HG03103 (cell line): ENCODE measurements around the gene TJP3.
"Not testable (repeated sequence)": the region's sequence is repeated elsewhere in the genome, so short reads cannot be mapped to it uniquely, and the experiment has no call there.

Experiments used
- ATAC-seq: cut with Tn5 transposase; IDR thresholded peaks from one replicate; pipeline ENCODE4 v1.9.1; 2021; ENCODE audit warnings: low read depth; ENCODE audit not compliant: unreplicated experiment

Gene TJP3

DNA sequence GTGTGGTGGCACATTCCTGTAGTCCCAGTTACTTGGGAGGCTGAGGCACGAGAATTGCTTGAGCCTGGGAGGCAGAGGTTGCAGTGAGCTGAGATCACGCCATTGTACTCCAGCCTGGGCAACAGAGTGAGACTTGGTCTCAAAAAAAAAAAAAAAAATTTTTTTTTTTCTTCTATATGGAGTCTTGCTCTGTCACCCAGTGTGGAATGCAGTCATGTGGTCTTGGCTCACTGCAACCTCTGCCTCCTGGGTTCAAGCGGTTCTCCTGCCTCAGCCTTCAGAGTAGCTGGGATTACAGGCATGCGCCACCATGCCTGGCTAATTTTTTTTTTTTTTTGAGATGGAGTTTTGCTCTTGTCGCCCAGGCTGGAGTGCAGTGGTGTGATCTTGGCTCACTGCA is 57.6 kb downstream of the TJP3 start:
- not testable (repeated sequence) for ATAC-seq

DNA sequence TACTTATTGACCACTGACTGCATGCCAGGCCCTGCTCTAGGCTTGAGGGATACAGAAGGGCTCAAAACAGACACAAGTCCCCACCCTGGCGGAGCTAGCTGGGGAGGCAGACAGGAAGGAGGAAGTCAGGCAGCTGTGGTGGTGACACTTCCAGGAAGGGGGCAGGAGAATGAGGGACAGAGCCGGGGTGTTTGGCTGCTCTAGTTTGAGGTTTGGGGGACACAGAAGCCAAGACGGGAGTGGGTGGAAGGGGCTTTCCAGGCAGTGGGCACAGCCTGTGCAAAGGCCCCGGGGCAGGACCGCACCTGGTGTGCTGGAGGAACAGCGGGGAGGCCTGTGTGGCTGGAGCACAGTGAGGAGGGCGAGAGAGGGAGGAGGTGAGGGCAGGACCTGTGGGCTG is 58.3 kb downstream of the TJP3 start:
- no peak for ATAC-seq

DNA sequence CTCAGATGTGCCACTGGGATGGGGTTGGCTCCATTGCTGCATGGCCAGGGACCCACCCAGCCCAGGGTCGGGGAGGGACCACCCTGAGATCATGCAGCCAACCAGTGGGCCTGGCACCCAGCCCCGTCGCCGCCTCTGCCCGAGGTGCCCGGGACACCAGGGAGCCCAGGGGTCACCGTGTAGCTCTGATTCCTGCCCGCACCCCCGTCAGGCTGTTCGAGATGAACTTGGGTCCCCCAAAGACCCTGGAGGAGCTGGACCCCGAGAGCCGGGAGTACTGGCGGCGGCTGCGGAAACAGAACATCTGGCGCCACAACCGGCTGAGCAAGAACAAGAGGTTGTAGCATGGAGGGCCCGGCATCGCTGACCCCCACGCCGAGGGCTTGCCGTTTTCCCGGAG is 58.9 kb downstream of the TJP3 start:
- no peak for ATAC-seq

GRCh38 chr19:3768015-3768747 is 60.0 kb downstream of the TJP3 start:
- no peak for ATAC-seq

GRCh38 chr19:3768748-3769099 is 60.5 kb downstream of the TJP3 start:
- ATAC-seq = no peak

- ATAC-seq = no peak
Observed at GRCh38 chr19:3769494-3769893, 61.3 kb downstream of the TJP3 start.

DNA sequence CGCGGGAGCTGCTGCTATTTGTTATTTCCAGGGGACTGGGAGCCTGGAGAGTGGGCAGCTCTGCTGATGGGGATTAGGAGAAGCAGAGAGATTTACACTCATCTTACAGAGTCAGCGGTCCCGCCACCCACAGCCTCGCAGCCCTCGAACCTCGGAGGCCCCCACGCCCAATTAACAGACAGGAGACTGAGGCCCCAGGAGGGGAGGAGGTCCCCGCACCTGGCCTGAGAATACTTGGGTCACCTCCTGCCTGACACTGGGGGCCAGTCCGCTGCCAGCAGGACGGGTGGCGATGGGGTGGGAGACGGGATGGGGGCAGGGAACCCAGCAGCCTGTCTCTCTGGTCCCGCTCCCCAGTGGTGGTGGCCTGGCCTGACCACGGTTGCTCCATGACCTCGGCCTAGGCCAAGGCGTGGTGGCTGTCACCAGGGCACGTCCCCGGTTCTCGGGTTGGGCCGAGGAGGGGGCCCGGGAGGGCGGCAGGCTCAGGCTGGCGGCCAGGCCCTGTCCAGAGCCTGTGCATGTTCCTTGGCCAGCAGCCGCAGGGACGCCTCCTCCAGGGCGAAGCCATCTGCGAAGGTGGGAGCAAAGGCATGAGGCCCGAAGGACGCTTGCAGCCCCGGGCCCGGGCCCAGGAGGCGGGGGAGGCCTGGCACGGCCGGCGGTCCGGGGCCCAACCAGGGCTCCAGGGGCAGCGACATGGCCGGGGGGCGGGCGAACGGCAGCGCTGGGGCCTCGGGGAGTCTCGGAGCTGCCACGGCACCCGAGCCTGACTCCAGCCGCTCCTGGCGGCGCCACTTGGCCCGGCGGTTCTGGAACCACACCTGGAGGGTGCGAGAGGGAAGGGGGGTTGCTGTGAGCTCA is 62.2 kb downstream of the TJP3 start:
- no peak for ATAC-seq

- no peak for ATAC-seq
Observed at GRCh38 chr19:3771000-3771905, 63.1 kb downstream of the TJP3 start.

DNA sequence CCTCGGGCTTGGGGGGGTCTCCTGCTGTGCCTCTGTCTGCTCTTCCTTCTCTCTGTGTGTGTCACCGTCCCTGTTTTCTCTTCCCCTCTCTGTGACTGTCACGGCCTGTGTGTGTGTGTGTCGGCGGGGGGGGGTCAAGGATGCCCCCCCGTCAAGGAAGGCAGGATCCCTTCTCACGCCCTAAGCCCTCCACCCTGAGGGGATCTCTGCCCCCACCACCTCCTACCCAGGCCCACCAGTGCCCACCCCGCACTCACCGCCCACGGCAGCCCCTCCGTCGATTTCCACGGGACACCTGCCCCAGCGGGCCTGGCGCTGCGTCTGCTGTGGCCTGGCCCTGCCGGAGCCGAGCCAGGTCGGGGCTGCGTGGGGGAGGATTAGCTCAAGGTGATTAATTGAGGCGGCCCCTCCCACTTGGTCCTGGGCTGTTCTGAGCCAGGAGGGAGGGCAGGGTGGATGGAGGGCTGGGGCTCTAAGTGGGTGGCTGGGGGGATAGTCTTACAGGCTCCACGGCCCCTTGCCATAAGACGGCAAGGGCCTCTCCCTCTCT is 63.8 kb downstream of the TJP3 start, which contains the start of gene RAX2:
Gene RAX2 (minus strand): TSS at position 323 of the 550 bp plus-strand sequence. CDS start 486 bp downstream, outside the sequence.
- no peak for ATAC-seq

DNA sequence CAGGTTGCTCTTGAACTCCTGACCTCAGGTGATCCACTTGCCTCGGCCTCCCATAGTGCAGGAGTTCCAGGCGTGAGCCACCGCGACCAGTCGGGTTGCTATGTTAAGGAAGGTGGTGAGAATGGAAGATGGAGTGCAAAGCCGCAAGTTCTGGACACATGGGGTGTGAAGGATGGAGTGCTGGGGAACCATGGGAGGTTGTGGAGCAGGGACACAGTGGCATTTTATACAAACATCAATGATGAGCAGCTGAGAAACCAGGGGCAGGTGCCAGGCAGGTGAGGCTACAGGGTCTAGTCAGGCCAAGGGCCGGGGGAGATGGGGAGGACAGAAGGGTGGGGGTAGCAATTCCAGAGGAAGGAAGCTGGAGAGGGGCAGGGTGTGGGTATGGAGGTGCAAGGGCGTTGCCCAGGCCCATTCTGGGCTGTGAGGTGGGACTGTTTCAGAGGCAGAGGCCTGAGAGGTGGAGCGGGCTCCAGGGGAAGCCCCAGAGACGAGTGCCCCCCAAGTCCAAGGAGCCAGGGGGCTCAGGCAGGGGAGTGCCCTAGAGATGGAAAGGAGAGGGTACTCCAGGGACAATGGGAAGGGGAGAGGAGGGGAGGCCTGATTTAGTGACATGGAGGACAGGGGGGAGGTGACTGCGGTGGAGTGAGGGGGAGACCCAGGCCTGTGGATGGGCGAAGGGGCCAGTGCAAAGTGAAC is 65.8 kb downstream of the TJP3 start:
- ATAC-seq = no peak

DNA sequence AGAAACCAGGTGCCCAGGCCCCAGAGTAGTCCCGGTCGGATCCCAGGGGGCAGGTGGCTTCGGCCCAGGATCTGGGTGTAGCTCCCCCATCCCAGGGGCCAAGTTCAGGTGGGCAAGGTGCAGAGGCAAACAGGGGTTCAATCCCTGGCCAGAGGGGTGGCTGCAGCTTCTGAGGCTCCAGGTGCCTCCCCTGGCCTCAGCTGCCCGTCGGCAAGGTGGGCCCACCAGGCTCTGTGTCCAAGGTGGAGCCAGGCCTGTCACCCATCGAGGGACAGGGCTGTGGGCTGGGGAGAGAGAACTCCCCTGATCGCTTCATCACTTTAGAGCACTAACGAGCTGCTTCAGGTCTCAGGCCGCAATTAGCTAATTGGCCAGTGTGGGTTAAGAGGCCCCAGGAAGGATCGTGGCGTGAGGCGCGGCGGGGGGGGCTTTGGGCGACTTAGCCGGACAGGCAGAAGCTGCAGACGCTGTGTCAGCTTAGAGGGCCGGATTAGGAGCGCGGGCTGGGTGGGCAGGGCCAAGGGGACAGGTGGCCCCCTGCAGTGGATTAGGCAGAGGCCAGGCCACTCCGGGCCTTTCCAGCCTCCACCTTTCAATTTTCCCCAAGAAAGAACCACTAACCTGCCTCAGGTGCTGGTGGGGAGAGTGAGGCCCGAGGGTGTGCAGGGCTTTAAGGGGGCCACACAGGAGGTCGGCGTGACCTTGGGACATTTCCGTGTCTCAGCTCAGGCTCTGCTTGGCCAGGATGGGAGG is 66.6 kb downstream of the TJP3 start:
- ATAC-seq = no peak

- ATAC-seq = no peak
Observed at GRCh38 chr19:3775374-3775711, 67.2 kb downstream of the TJP3 start.

- no peak for ATAC-seq
Observed at GRCh38 chr19:3775831-3776230, 67.6 kb downstream of the TJP3 start.

GRCh38 chr19:3776479-3777040 is 68.4 kb downstream of the TJP3 start:
- ATAC-seq = no peak

GRCh38 chr19:3778104-3778867 is 70.1 kb downstream of the TJP3 start:
- ATAC-seq = no peak

DNA sequence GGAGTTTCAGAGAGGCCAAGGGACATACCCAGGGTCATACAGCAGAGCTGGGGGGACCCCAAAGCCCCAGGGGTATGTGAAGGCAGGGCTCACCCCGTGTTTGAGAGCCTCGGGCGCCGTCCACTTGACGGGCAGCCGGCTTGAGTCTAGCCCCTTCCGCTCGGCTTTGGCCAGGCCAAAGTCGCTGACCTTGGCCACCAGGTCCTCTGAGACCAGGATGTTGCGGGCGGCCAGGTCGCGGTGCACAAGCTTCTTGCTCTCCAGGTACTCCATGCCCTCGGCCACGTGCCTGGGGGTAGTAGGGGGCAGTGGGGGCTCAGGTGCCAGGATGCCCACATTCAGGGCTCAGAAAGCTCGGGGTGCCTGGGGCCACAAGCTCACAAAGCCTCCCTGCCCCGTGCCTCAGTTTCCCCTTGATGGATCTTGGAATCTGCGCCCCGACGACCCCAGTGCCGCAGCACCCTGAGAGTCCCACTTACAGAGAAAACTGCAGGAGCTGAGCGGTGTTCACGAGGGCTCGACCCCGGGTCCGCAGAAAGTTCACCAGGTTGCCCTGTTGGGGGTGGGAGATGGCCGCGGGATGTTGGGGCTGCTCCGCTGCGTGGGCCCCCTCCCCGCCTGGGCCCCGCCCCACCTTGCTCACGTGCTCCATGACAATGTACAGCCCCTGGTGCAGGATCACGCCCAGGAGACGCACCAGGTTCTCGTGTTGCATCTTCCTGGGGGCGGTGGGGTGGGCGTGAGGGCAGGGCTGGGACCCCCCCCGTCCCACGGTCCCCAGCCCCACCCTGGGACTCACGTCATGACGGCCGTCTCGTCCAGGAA is 70.9 kb downstream of the TJP3 start:
- ATAC-seq = no peak

- ATAC-seq = no peak
Observed at GRCh38 chr19:3780786-3781304, 72.7 kb downstream of the TJP3 start.
